DND-41 (cell line): ENCODE data around the gene BFSP2.
A peak's percentile ranks its signal among the peaks of the same experiment; 100 is the strongest.
"Not testable (repeated sequence)": the region's sequence is repeated elsewhere in the genome, so short reads cannot be mapped to it uniquely, and the experiment has no call there.

Source experiments
- ATAC-seq: fragments of 200-7000 bp; cut with Tn5 transposase; 3 replicates; pipeline ENCODE4 v1.9.1; 2021; ENCODE audit warnings: low read depth; ENCODE audit not compliant: insufficient read depth
- DNase-seq: peaks from one replicate; pipeline ENCODE4 v3.0.0-alpha.2; 2020
- H2AFZ ChIP-seq: 2 replicates; pipeline ENCODE4 v1.6.0; 2012; ENCODE audit warnings: low read depth, low read length
- H3K27ac ChIP-seq: 2 replicates; pipeline ENCODE4 v1.5.1; 2012; ENCODE audit warnings: low read length, inconsistent platforms
- H3K27me3 ChIP-seq: fragments of 200-600 bp; sonication (generic); 2 replicates; pipeline ENCODE4 v1.6.0; 2012; ENCODE audit warnings: low read length, mild to moderate bottlenecking, inconsistent platforms; ENCODE audit not compliant: insufficient read depth, poor library complexity
- H3K36me3 ChIP-seq: 2 replicates; pipeline ENCODE4 v1.5.1; 2012; ENCODE audit warnings: low read length, inconsistent platforms; ENCODE audit not compliant: insufficient read depth
- H3K4me1 ChIP-seq: 2 replicates; pipeline ENCODE4 v1.5.1; 2012; ENCODE audit warnings: mild to moderate bottlenecking, low read length; ENCODE audit not compliant: insufficient read depth
- H3K4me2 ChIP-seq: 2 replicates; pipeline ENCODE4 v1.6.0; 2012; ENCODE audit warnings: mild to moderate bottlenecking, moderate library complexity, low read length, inconsistent platforms; ENCODE audit not compliant: insufficient read depth
- H3K4me3 ChIP-seq, 2 experiments: fragments of 200-600 bp in 1 of 2; shearing (Covaris generic) in 1 of 2; 2 replicates each; pipeline ENCODE4 v1.5.1; 2012 to 2016; ENCODE audit warnings: inconsistent platforms in 2 of 2, low read length in 2 of 2, mild to moderate bottlenecking in 2 of 2, low read depth in 1 of 2, moderate library complexity in 1 of 2
- H3K79me2 ChIP-seq: 2 replicates; pipeline ENCODE4 v1.6.0; 2012; ENCODE audit warnings: low read length, inconsistent platforms; ENCODE audit not compliant: insufficient read depth
- H3K9ac ChIP-seq: 2 replicates; pipeline ENCODE4 v1.6.0; 2012; ENCODE audit warnings: low read depth, mild to moderate bottlenecking, inconsistent platforms, low read length, moderate library complexity
- H3K9me3 ChIP-seq: 2 replicates; pipeline ENCODE4 v1.5.1; 2012; ENCODE audit warnings: low read length, moderate library complexity, mild to moderate bottlenecking, inconsistent platforms; ENCODE audit not compliant: insufficient read depth, severe bottlenecking
- H4K20me1 ChIP-seq: 2 replicates; pipeline ENCODE4 v1.6.0; 2012; ENCODE audit warnings: low read length; ENCODE audit not compliant: insufficient read depth
- CTCF ChIP-seq: IDR thresholded peaks from 2 replicates; pipeline ENCODE4 v1.5.1; 2012; ENCODE audit warnings: borderline replicate concordance, low read length, moderate library complexity, mild to moderate bottlenecking; ENCODE audit not compliant: poor library complexity, severe bottlenecking; ENCODE audit errors: extremely low read depth
- EZH2 ChIP-seq: IDR thresholded peaks from 3 replicates; pipeline ENCODE4 v1.6.1; 2012; ENCODE audit warnings: borderline replicate concordance, low read depth, mild to moderate bottlenecking, moderate library complexity, low read length, inconsistent platforms; ENCODE audit not compliant: severe bottlenecking

Gene BFSP2

GRCh38 chr3:133479895-133480669, 80.2 kb downstream of the BFSP2 start:
- Histone ChIP-seq H4K20me1 (no peaks in the 10 kb centered on the region), H3K4me2 (no peak overlapping the region), H3K27ac (no peak overlapping the region), H3K9ac (no peak overlapping the region), H3K4me3 (no peak overlapping the region), H3K9me3 (no peaks in the 10 kb centered on the region), H3K79me2 (no peaks in the 10 kb centered on the region), H3K4me1 (no peaks in the 10 kb centered on the region), H2AFZ (no peak overlapping the region), H3K27me3 (no peaks in the 10 kb centered on the region), H3K36me3 (no peaks in the 10 kb centered on the region)
- no peak for TF ChIP-seq CTCF
- no peak for TF ChIP-seq EZH2
- DNase-seq = no peak
- ATAC-seq = 0 out of 3 replicates have a peak, but pooled peaks have one; percentile 24

- H3K27me3 ChIP-seq, H3K36me3 ChIP-seq, ATAC-seq, H4K20me1 ChIP-seq, H2AFZ ChIP-seq, H3K27ac ChIP-seq, H3K4me2 ChIP-seq, H3K4me1 ChIP-seq, H3K79me2 ChIP-seq, DNase-seq, H3K9ac ChIP-seq, H3K4me3 ChIP-seq: not testable (repeated sequence)
- peaks cover 14% of the 10 kb centered on the region for H3K9me3 ChIP-seq
Observed at GRCh38 chr3:133482474-133482873, 82.6 kb downstream of the BFSP2 start.

GRCh38 chr3:133486658-133487057, 86.8 kb downstream of the BFSP2 start:
- no peak overlapping the region for H2AFZ ChIP-seq
- H3K36me3 ChIP-seq = no peaks in the 10 kb centered on the region
- no peak overlapping the region for H3K9ac ChIP-seq
- no peaks in the 10 kb centered on the region for H3K79me2 ChIP-seq
- ATAC-seq = no peak
- no peak overlapping the region for H3K27ac ChIP-seq
- DNase-seq = no peak
- TF ChIP-seq EZH2 (no peak), CTCF (no peak)
- no peaks in the 10 kb centered on the region for H3K4me1 ChIP-seq
- H3K27me3 ChIP-seq = no peaks in the 10 kb centered on the region
- peaks cover 14% of the 10 kb centered on the region for H3K9me3 ChIP-seq
- no peak overlapping the region for H3K4me3 ChIP-seq
- H3K4me2 ChIP-seq = no peak overlapping the region
- H4K20me1 ChIP-seq = no peaks in the 10 kb centered on the region

- Histone ChIP-seq H3K4me3 (no peak overlapping the region), H3K79me2 (no peaks in the 10 kb centered on the region), H2AFZ (no peak overlapping the region), H4K20me1 (no peaks in the 10 kb centered on the region), H3K36me3 (no peaks in the 10 kb centered on the region), H3K4me2 (no peak overlapping the region), H3K4me1 (no peaks in the 10 kb centered on the region), H3K27me3 (no peaks in the 10 kb centered on the region), H3K27ac (no peak overlapping the region), H3K9ac (no peak overlapping the region), H3K9me3 (peaks cover 14% of the 10 kb centered on the region)
- no peak for TF ChIP-seq CTCF
- TF ChIP-seq EZH2 = no peak
- no peak for ATAC-seq
- DNase-seq = no peak
Observed at GRCh38 chr3:133487204-133487603, 87.3 kb downstream of the BFSP2 start.
